WTC11 (cell line): Measurements from ENCODE around the gene HEXD. TPM values are rescaled to one million over a fixed set of nuclear protein-coding genes. Genes with fewer than 3 reads are reported as not detected.

Source experiments
- ATAC-seq: fragments of 200-7000 bp; cut with Tn5 transposase; 2 replicates; pipeline ENCODE4 v1.10.0; 2021; ENCODE audit warnings: mild to moderate bottlenecking, moderate library complexity
- CTCF ChIA-PET: fragments of 300-600 bp; sonication (Branson Sonifier 250); formaldehyde crosslinking; loops from one replicate; lab custom pipeline; 2021; ENCODE audit warnings: antibody characterized with exemption; lab: Charles Lee
- POLR2A ChIA-PET: fragments of 350-600 bp; sonication (Branson Sonifier 250); formaldehyde crosslinking; loops from one replicate; lab custom pipeline; 2021; ENCODE audit warnings: antibody characterized with exemption; lab: Charles Lee
- DNase-seq: peaks from one replicate; pipeline ENCODE4 v3.0.0; 2021; ENCODE audit warnings: low spot score
- H3K27ac Mint-ChIP-seq: 2 replicates; pipeline ENCODE4 v1.8.0; 2021; ENCODE audit warnings: mixed read lengths
- H3K27me3 Mint-ChIP-seq: 2 replicates; pipeline ENCODE4 v1.8.0; 2021; ENCODE audit warnings: low read depth, mild to moderate bottlenecking, moderate library complexity, mixed read lengths
- H3K36me3 Mint-ChIP-seq: 2 replicates; pipeline ENCODE4 v1.8.0; 2021; ENCODE audit warnings: mixed read lengths
- H3K4me1 Mint-ChIP-seq: 2 replicates; pipeline ENCODE4 v1.8.0; 2022; ENCODE audit warnings: mixed read lengths
- H3K4me3 Mint-ChIP-seq: 2 replicates; pipeline ENCODE4 v1.8.0; 2021; ENCODE audit warnings: mild to moderate bottlenecking, moderate library complexity, mixed read lengths
- H3K9me3 Mint-ChIP-seq: 2 replicates; pipeline ENCODE4 v1.8.0; 2021; ENCODE audit warnings: mixed read lengths
- GABPB1 ChIP-seq: sonication (generic); formaldehyde crosslinking; IDR thresholded peaks from 2 replicates; pipeline ENCODE4 v1.8.1; 2023; ENCODE audit warnings: mild to moderate bottlenecking, missing genetic modification reagents
- GTF2I ChIP-seq: fragments of 250-450 bp; sonication (Bioruptor Pico); conservative IDR thresholded peaks from 2 replicates; pipeline ENCODE4 v1.4.0; 2021; ENCODE audit warnings: mild to moderate bottlenecking
- JUN ChIP-seq: sonication (generic); formaldehyde crosslinking; IDR thresholded peaks from 2 replicates; pipeline ENCODE4 v1.8.0; 2023; ENCODE audit warnings: mild to moderate bottlenecking, missing genetic modification reagents
- NFE2L1 ChIP-seq: sonication (generic); formaldehyde crosslinking; IDR thresholded peaks from 2 replicates; pipeline ENCODE4 v1.8.1; 2023; ENCODE audit warnings: missing genetic modification reagents
- OVOL2 ChIP-seq: fragments of 250-450 bp; sonication (Bioruptor Pico); IDR thresholded peaks from 2 replicates; pipeline ENCODE4 v1.9.0; 2021; ENCODE audit warnings: mild to moderate bottlenecking, borderline replicate concordance
- PRRX2 ChIP-seq: fragments of 250-450 bp; sonication (Bioruptor Pico); IDR thresholded peaks from 2 replicates; pipeline ENCODE4 v1.8.0; 2021; ENCODE audit warnings: mild to moderate bottlenecking
- ZNF138 ChIP-seq: sonication (generic); formaldehyde crosslinking; conservative IDR thresholded peaks from 2 replicates; pipeline ENCODE4 v1.8.1; 2022; ENCODE audit warnings: mild to moderate bottlenecking, moderate library complexity, missing genetic modification reagents
- ZNF219 ChIP-seq: sonication (generic); formaldehyde crosslinking; IDR thresholded peaks from 2 replicates; pipeline ENCODE4 v1.8.0; 2023; ENCODE audit warnings: missing genetic modification reagents, mild to moderate bottlenecking, borderline replicate concordance
- ZNF232 ChIP-seq: sonication (generic); formaldehyde crosslinking; IDR thresholded peaks from 2 replicates; pipeline ENCODE4 v1.8.0; 2022; ENCODE audit warnings: mild to moderate bottlenecking, missing genetic modification reagents
- total RNA-seq: library from RNA; stranded (reverse); gene quantifications from 3 replicates; pipeline ENCODE4 v1.2.3, GENCODE V29; 2021
- TF ChIP-seq, protein P1 (sequence below): sonication (generic); formaldehyde crosslinking; IDR thresholded peaks from 2 replicates; pipeline ENCODE4 v1.8.0; 2023; ENCODE audit warnings: missing genetic modification reagents, mild to moderate bottlenecking, borderline replicate concordance
- TF ChIP-seq, protein P2 (sequence below): sonication (generic); formaldehyde crosslinking; IDR thresholded peaks from 2 replicates; pipeline ENCODE4 v1.8.1; 2022; ENCODE audit warnings: mild to moderate bottlenecking, missing genetic modification reagents, moderate library complexity, borderline replicate concordance
- TF ChIP-seq, protein P3 (sequence below): fragments of 250-450 bp; sonication (Bioruptor Pico); IDR thresholded peaks from 2 replicates; pipeline ENCODE4 v1.9.0; 2021; ENCODE audit warnings: mild to moderate bottlenecking, borderline replicate concordance
- TF ChIP-seq, protein P4 (sequence below): sonication (generic); formaldehyde crosslinking; IDR thresholded peaks from 2 replicates; pipeline ENCODE4 v1.8.0; 2022; ENCODE audit warnings: mild to moderate bottlenecking, missing genetic modification reagents
- TF ChIP-seq, protein P5 (sequence below): sonication (generic); formaldehyde crosslinking; IDR thresholded peaks from 2 replicates; pipeline ENCODE4 v1.8.1; 2023; ENCODE audit warnings: mild to moderate bottlenecking, missing genetic modification reagents
- TF ChIP-seq, protein P6 (sequence below): fragments of 200-600 bp; IDR thresholded peaks from 2 replicates; pipeline ENCODE4 v1.8.0; 2022; ENCODE audit warnings: antibody characterized with exemption
- TF ChIP-seq, protein P7 (sequence below): sonication (generic); formaldehyde crosslinking; IDR thresholded peaks from 2 replicates; pipeline ENCODE4 v1.8.0; 2023; ENCODE audit warnings: mild to moderate bottlenecking, missing genetic modification reagents

Gene HEXD
- total RNA-seq, 1 experiment from 2014 or later: 36.0 TPM

DNA sequence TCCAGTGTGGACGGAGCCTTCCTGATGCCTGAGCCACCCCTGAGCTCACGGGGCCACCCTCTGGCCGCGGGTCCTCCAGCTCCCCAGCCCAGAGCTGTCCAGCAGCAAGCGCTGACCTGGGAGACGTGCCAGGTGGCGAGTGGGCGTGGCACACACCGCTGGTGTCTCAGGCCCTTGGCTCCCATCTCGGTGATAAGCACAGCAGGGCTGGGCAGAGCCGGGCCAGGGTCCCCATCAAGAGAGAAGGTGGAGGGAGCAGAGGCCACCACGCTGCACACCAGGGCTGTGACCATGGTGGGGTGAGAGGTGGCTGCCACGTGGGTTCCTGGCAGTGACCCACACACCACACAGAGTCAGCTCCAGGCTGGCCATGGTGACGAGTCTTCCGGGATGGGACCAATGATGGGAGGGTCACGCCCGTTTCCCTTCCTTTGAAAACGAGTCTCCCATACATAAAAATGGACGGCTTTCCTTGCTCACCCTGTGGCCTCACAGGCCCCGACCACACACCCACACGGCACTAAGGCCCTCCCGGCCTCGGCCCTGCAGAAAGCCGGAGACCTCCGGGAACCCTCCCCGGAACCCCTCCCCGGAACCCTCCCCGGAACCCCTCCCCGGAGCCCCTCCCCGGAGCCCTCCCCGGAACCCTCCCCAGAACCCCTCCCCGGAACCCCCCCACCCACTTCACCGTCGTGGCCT is 29.8 kb upstream of the HEXD start:
- no peak overlapping the region for H3K27ac Mint-ChIP-seq
- TF ChIP-seq, protein P1, sequence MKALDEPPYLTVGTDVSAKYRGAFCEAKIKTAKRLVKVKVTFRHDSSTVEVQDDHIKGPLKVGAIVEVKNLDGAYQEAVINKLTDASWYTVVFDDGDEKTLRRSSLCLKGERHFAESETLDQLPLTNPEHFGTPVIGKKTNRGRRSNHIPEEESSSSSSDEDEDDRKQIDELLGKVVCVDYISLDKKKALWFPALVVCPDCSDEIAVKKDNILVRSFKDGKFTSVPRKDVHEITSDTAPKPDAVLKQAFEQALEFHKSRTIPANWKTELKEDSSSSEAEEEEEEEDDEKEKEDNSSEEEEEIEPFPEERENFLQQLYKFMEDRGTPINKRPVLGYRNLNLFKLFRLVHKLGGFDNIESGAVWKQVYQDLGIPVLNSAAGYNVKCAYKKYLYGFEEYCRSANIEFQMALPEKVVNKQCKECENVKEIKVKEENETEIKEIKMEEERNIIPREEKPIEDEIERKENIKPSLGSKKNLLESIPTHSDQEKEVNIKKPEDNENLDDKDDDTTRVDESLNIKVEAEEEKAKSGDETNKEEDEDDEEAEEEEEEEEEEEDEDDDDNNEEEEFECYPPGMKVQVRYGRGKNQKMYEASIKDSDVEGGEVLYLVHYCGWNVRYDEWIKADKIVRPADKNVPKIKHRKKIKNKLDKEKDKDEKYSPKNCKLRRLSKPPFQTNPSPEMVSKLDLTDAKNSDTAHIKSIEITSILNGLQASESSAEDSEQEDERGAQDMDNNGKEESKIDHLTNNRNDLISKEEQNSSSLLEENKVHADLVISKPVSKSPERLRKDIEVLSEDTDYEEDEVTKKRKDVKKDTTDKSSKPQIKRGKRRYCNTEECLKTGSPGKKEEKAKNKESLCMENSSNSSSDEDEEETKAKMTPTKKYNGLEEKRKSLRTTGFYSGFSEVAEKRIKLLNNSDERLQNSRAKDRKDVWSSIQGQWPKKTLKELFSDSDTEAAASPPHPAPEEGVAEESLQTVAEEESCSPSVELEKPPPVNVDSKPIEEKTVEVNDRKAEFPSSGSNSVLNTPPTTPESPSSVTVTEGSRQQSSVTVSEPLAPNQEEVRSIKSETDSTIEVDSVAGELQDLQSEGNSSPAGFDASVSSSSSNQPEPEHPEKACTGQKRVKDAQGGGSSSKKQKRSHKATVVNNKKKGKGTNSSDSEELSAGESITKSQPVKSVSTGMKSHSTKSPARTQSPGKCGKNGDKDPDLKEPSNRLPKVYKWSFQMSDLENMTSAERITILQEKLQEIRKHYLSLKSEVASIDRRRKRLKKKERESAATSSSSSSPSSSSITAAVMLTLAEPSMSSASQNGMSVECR (CRISPR knock-in tag): no peak
- 0 out of 2 replicates have a peak, but pooled peaks have one; percentile 46 for TF ChIP-seq GABPB1 (CRISPR knock-in tag)
- TF ChIP-seq, all 79 proteins: peak for 1
- no peaks in the 10 kb centered on the region; the same call in 1 of the 2 replicates for H3K27me3 Mint-ChIP-seq
- no peak for ATAC-seq
- CTCF ChIA-PET: no interaction called here
- POLR2A ChIA-PET: no interaction called here
- no peak overlapping the region for H3K4me3 Mint-ChIP-seq
- H3K36me3 Mint-ChIP-seq: no peaks in the 10 kb centered on the region
- DNase-seq: no peak
- no peaks in the 10 kb centered on the region for H3K9me3 Mint-ChIP-seq
- H3K4me1 Mint-ChIP-seq: peaks cover 3% of the 10 kb centered on the region

DNA sequence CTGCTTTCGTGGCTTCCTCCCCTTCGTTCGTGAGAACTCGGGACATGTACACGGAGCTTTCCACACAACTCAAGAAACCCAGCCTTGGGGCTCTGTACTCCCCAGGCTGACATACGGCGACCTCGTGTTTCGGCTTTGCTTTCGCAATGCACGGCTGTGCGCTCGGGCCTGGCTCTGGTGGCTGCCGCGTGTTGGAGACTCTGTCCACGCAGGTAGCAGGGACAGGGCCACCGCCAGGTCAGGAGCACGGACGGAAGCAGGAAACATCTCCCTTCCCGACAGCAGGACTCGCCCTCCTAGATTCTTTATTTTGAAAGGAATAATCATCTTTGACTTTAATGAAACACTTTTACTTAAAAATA is 29.2 kb upstream of the HEXD start:
- Mint-ChIP-seq H3K4me3 (no peak overlapping the region), H3K27ac (no peak overlapping the region), H3K36me3 (no peaks in the 10 kb centered on the region), H3K4me1 (peaks cover 3% of the 10 kb centered on the region), H3K27me3 (no peaks in the 10 kb centered on the region; the same call in 1 of the 2 replicates), H3K9me3 (no peaks in the 10 kb centered on the region)
- DNase-seq (no peak), ATAC-seq (no peak)
- CTCF ChIA-PET: no interaction called here
- POLR2A ChIA-PET: no interaction called here
- TF ChIP-seq NFE2L1 (CRISPR knock-in tag) (no peak), JUN (CRISPR knock-in tag) (no peak), OVOL2 (no peak), GTF2I (no peak), PRRX2 (CRISPR knock-in tag) (no peak), ZNF219 (CRISPR knock-in tag) (no peak), ZNF232 (CRISPR knock-in tag) (no peak), ZNF138 (no peak)
- TF ChIP-seq, protein P2, sequence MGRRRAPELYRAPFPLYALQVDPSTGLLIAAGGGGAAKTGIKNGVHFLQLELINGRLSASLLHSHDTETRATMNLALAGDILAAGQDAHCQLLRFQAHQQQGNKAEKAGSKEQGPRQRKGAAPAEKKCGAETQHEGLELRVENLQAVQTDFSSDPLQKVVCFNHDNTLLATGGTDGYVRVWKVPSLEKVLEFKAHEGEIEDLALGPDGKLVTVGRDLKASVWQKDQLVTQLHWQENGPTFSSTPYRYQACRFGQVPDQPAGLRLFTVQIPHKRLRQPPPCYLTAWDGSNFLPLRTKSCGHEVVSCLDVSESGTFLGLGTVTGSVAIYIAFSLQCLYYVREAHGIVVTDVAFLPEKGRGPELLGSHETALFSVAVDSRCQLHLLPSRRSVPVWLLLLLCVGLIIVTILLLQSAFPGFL (CRISPR knock-in tag): no peak
- TF ChIP-seq, protein P3, sequence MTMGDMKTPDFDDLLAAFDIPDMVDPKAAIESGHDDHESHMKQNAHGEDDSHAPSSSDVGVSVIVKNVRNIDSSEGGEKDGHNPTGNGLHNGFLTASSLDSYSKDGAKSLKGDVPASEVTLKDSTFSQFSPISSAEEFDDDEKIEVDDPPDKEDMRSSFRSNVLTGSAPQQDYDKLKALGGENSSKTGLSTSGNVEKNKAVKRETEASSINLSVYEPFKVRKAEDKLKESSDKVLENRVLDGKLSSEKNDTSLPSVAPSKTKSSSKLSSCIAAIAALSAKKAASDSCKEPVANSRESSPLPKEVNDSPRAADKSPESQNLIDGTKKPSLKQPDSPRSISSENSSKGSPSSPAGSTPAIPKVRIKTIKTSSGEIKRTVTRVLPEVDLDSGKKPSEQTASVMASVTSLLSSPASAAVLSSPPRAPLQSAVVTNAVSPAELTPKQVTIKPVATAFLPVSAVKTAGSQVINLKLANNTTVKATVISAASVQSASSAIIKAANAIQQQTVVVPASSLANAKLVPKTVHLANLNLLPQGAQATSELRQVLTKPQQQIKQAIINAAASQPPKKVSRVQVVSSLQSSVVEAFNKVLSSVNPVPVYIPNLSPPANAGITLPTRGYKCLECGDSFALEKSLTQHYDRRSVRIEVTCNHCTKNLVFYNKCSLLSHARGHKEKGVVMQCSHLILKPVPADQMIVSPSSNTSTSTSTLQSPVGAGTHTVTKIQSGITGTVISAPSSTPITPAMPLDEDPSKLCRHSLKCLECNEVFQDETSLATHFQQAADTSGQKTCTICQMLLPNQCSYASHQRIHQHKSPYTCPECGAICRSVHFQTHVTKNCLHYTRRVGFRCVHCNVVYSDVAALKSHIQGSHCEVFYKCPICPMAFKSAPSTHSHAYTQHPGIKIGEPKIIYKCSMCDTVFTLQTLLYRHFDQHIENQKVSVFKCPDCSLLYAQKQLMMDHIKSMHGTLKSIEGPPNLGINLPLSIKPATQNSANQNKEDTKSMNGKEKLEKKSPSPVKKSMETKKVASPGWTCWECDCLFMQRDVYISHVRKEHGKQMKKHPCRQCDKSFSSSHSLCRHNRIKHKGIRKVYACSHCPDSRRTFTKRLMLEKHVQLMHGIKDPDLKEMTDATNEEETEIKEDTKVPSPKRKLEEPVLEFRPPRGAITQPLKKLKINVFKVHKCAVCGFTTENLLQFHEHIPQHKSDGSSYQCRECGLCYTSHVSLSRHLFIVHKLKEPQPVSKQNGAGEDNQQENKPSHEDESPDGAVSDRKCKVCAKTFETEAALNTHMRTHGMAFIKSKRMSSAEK: no peak
- TF ChIP-seq, protein P4, sequence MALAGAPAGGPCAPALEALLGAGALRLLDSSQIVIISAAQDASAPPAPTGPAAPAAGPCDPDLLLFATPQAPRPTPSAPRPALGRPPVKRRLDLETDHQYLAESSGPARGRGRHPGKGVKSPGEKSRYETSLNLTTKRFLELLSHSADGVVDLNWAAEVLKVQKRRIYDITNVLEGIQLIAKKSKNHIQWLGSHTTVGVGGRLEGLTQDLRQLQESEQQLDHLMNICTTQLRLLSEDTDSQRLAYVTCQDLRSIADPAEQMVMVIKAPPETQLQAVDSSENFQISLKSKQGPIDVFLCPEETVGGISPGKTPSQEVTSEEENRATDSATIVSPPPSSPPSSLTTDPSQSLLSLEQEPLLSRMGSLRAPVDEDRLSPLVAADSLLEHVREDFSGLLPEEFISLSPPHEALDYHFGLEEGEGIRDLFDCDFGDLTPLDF (CRISPR knock-in tag): no peak
- TF ChIP-seq, protein P5, sequence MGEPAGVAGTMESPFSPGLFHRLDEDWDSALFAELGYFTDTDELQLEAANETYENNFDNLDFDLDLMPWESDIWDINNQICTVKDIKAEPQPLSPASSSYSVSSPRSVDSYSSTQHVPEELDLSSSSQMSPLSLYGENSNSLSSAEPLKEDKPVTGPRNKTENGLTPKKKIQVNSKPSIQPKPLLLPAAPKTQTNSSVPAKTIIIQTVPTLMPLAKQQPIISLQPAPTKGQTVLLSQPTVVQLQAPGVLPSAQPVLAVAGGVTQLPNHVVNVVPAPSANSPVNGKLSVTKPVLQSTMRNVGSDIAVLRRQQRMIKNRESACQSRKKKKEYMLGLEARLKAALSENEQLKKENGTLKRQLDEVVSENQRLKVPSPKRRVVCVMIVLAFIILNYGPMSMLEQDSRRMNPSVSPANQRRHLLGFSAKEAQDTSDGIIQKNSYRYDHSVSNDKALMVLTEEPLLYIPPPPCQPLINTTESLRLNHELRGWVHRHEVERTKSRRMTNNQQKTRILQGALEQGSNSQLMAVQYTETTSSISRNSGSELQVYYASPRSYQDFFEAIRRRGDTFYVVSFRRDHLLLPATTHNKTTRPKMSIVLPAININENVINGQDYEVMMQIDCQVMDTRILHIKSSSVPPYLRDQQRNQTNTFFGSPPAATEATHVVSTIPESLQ (CRISPR knock-in tag): no peak
- TF ChIP-seq, protein P6, sequence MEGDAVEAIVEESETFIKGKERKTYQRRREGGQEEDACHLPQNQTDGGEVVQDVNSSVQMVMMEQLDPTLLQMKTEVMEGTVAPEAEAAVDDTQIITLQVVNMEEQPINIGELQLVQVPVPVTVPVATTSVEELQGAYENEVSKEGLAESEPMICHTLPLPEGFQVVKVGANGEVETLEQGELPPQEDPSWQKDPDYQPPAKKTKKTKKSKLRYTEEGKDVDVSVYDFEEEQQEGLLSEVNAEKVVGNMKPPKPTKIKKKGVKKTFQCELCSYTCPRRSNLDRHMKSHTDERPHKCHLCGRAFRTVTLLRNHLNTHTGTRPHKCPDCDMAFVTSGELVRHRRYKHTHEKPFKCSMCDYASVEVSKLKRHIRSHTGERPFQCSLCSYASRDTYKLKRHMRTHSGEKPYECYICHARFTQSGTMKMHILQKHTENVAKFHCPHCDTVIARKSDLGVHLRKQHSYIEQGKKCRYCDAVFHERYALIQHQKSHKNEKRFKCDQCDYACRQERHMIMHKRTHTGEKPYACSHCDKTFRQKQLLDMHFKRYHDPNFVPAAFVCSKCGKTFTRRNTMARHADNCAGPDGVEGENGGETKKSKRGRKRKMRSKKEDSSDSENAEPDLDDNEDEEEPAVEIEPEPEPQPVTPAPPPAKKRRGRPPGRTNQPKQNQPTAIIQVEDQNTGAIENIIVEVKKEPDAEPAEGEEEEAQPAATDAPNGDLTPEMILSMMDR: no peak
- TF ChIP-seq, protein P7, sequence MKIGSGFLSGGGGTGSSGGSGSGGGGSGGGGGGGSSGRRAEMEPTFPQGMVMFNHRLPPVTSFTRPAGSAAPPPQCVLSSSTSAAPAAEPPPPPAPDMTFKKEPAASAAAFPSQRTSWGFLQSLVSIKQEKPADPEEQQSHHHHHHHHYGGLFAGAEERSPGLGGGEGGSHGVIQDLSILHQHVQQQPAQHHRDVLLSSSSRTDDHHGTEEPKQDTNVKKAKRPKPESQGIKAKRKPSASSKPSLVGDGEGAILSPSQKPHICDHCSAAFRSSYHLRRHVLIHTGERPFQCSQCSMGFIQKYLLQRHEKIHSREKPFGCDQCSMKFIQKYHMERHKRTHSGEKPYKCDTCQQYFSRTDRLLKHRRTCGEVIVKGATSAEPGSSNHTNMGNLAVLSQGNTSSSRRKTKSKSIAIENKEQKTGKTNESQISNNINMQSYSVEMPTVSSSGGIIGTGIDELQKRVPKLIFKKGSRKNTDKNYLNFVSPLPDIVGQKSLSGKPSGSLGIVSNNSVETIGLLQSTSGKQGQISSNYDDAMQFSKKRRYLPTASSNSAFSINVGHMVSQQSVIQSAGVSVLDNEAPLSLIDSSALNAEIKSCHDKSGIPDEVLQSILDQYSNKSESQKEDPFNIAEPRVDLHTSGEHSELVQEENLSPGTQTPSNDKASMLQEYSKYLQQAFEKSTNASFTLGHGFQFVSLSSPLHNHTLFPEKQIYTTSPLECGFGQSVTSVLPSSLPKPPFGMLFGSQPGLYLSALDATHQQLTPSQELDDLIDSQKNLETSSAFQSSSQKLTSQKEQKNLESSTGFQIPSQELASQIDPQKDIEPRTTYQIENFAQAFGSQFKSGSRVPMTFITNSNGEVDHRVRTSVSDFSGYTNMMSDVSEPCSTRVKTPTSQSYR (CRISPR knock-in tag): no peak
